Mesenchymal stem cell (in vitro differentiated cells and primary cell): ENCODE data around the gene SEC22A.

Experiments used
- DNase-seq: peaks from one replicate; pipeline ENCODE4 v3.0.0-alpha.2; 2013
- H2AFZ ChIP-seq: one replicate; pipeline ENCODE4 v1.6.1; 2013; ENCODE audit warnings: low read depth, mild to moderate bottlenecking, control low read depth, inconsistent platforms, low read length, moderate library complexity
- H2AK5ac ChIP-seq: 2 replicates; pipeline ENCODE4 v1.6.1; 2013; ENCODE audit warnings: low read length, moderate library complexity, mild to moderate bottlenecking, inconsistent platforms; ENCODE audit not compliant: severe bottlenecking
- H2BK120ac ChIP-seq: one replicate; pipeline ENCODE4 v1.6.1; 2013; ENCODE audit warnings: low read depth, mild to moderate bottlenecking, inconsistent platforms, low read length, moderate library complexity
- H2BK12ac ChIP-seq, 2 experiments: one replicate each; pipeline ENCODE4 v1.6.1; 2013; ENCODE audit warnings: inconsistent platforms in 2 of 2, low read length in 2 of 2, mild to moderate bottlenecking in 2 of 2, moderate library complexity in 2 of 2, control low read depth in 1 of 2
- H2BK15ac ChIP-seq: one replicate; pipeline ENCODE4 v1.6.1; 2013; ENCODE audit warnings: mild to moderate bottlenecking, low read depth, inconsistent platforms; ENCODE audit not compliant: poor library complexity, severe bottlenecking
- H2BK5ac ChIP-seq: 2 replicates; pipeline ENCODE4 v1.6.1; 2013; ENCODE audit warnings: low read depth, mild to moderate bottlenecking, low read length, control low read depth, inconsistent platforms; ENCODE audit not compliant: poor library complexity, severe bottlenecking
- H3K14ac ChIP-seq, 2 experiments: one replicate each; pipeline ENCODE4 v1.6.1; 2013; ENCODE audit warnings: inconsistent platforms in 2 of 2, low read length in 2 of 2, control low read depth in 1 of 2, mild to moderate bottlenecking in 1 of 2, moderate library complexity in 1 of 2
- H3K18ac ChIP-seq, 2 experiments: one replicate each; pipeline ENCODE4 v1.6.1; 2013; ENCODE audit warnings: inconsistent platforms in 2 of 2, low read length in 2 of 2, control low read depth in 1 of 2, low read depth in 1 of 2, mild to moderate bottlenecking in 1 of 2
- H3K23ac ChIP-seq, 2 experiments: one replicate each; pipeline ENCODE4 v1.6.1; 2013; ENCODE audit warnings: inconsistent platforms in 2 of 2, low read length in 2 of 2, mild to moderate bottlenecking in 2 of 2, moderate library complexity in 2 of 2, control low read depth in 1 of 2
- H3K27ac ChIP-seq: 2 replicates; pipeline ENCODE4 v1.5.1; 2013; ENCODE audit warnings: mild to moderate bottlenecking, moderate library complexity, low read length, control low read depth, inconsistent platforms; ENCODE audit not compliant: poor library complexity, severe bottlenecking
- H3K27me3 ChIP-seq, 2 experiments: 2 replicates each; pipeline versions ENCODE4 v1.6.1 to v1.7.0; 2013; ENCODE audit warnings: low read length in 2 of 2, mild to moderate bottlenecking in 2 of 2, moderate library complexity in 2 of 2, control low read depth in 1 of 2, inconsistent platforms in 1 of 2; ENCODE audit not compliant: control insufficient read depth in 1 of 2, insufficient read depth in 1 of 2
- H3K36me3 ChIP-seq, 2 experiments: 2 replicates each; pipeline versions ENCODE4 v1.6.1 to v1.7.0; 2013; ENCODE audit warnings: low read length in 2 of 2, control low read depth in 1 of 2, inconsistent platforms in 1 of 2, low read depth in 1 of 2, mild to moderate bottlenecking in 1 of 2; ENCODE audit not compliant: insufficient read depth in 2 of 2, control insufficient read depth in 1 of 2
- H3K4ac ChIP-seq, 2 experiments: one replicate each; pipeline ENCODE4 v1.6.1; 2013; ENCODE audit warnings: inconsistent platforms in 2 of 2, low read length in 2 of 2, mild to moderate bottlenecking in 2 of 2, moderate library complexity in 2 of 2, control low read depth in 1 of 2, low read depth in 1 of 2
- H3K4me1 ChIP-seq: 2 replicates; pipeline ENCODE4 v1.6.1; 2013; ENCODE audit warnings: low read depth, low read length, control low read depth; ENCODE audit not compliant: control insufficient read depth, insufficient read depth
- H3K4me2 ChIP-seq: 2 replicates; pipeline ENCODE4 v1.6.1; 2013; ENCODE audit warnings: low read length, mild to moderate bottlenecking, inconsistent platforms; ENCODE audit not compliant: poor library complexity, severe bottlenecking
- H3K4me3 ChIP-seq, 2 experiments: 2 replicates each; pipeline versions ENCODE4 v1.5.1 to v1.7.0; 2013; ENCODE audit warnings: low read length in 2 of 2, mild to moderate bottlenecking in 2 of 2, control low read depth in 1 of 2, low read depth in 1 of 2; ENCODE audit not compliant: insufficient read depth in 1 of 2
- H3K79me1 ChIP-seq: replicated peaks from 2 replicates; pipeline ENCODE4 v1.6.1; 2013; ENCODE audit warnings: mild to moderate bottlenecking, control low read depth, low read length, inconsistent platforms; ENCODE audit not compliant: poor library complexity, severe bottlenecking
- H3K9ac ChIP-seq: 2 replicates; pipeline ENCODE4 v1.7.0; 2013; ENCODE audit warnings: mild to moderate bottlenecking, low read length, moderate library complexity
- H3K9me3 ChIP-seq: 2 replicates; pipeline ENCODE4 v1.7.0; 2013; ENCODE audit warnings: mild to moderate bottlenecking, low read length; ENCODE audit not compliant: control insufficient read depth
- H4K8ac ChIP-seq: one replicate; pipeline ENCODE4 v1.6.1; 2013; ENCODE audit warnings: inconsistent platforms, mild to moderate bottlenecking, low read length, moderate library complexity
- H4K91ac ChIP-seq: one replicate; pipeline ENCODE4 v1.6.1; 2013; ENCODE audit warnings: mild to moderate bottlenecking, low read length, inconsistent platforms
- WGBS: methylation state at CpG from one replicate; pipeline ENCODE4 v1.1.7; 2013; ENCODE audit warnings: mixed read lengths; 5-methylcytosine and 5-hydroxymethylcytosine counted together

SEC22A gene

GRCh38 chr3:123290107-123290930 lies 88.6 kb downstream of the SEC22A start:
- Histone ChIP-seq H4K8ac (no peak overlapping the region), H3K9ac (no peak overlapping the region), H2AK5ac (no peak overlapping the region), H3K79me1 (no peaks in the 10 kb centered on the region), H3K27ac (no peak overlapping the region), H2AFZ (no peak overlapping the region), H2BK15ac (no peak overlapping the region), H2BK120ac (no peak overlapping the region), H3K14ac (peak overlapping the region in 1 of 2 experiments; percentile 49), H3K4ac (no peak overlapping the region), H3K4me1 (no peaks in the 10 kb centered on the region), H3K36me3 (no peaks in the 10 kb centered on the region), H3K18ac (no peak overlapping the region), H3K4me2 (no peak overlapping the region), H3K4me3 (no peak overlapping the region), H2BK12ac (no peak overlapping the region), H3K27me3 (peaks cover 39 to 42% of the 10 kb centered on the region in 2 experiments), H4K91ac (no peak overlapping the region), H2BK5ac (no peak overlapping the region), H3K23ac (no peak overlapping the region), H3K9me3 (no peaks in the 10 kb centered on the region)
- 81% methylated on average over 11 of the region's 13 CpGs for WGBS
- DNase-seq: no peak

- DNase-seq: no peak
- Histone ChIP-seq H3K4me2 (no peak overlapping the region), H4K8ac (no peak overlapping the region), H3K36me3 (no peaks in the 10 kb centered on the region), H3K27me3 (peaks cover 45 to 46% of the 10 kb centered on the region in 2 experiments), H3K4me3 (no peak overlapping the region), H3K14ac (no peak overlapping the region), H3K79me1 (no peaks in the 10 kb centered on the region), H3K18ac (no peak overlapping the region), H3K27ac (no peak overlapping the region), H3K4me1 (no peaks in the 10 kb centered on the region), H3K9me3 (no peaks in the 10 kb centered on the region), H2BK5ac (no peak overlapping the region), H4K91ac (no peak overlapping the region), H2BK15ac (no peak overlapping the region), H3K9ac (no peak overlapping the region), H2BK120ac (no peak overlapping the region), H2AK5ac (no peak overlapping the region), H2AFZ (no peak overlapping the region), H3K23ac (no peak overlapping the region), H2BK12ac (no peak overlapping the region), H3K4ac (no peak overlapping the region)
- WGBS: 95% methylated on average over 23 of the region's 23 CpGs
Measured at GRCh38 chr3:123290962-123291361, 89.2 kb downstream of the SEC22A start.

- Histone ChIP-seq H3K36me3 (no peaks in the 10 kb centered on the region), H3K18ac (no peak overlapping the region), H4K91ac (no peak overlapping the region), H3K4me1 (no peaks in the 10 kb centered on the region), H3K9me3 (no peaks in the 10 kb centered on the region), H2AK5ac (no peak overlapping the region), H2AFZ (no peak overlapping the region), H4K8ac (no peak overlapping the region), H3K4ac (no peak overlapping the region), H2BK5ac (no peak overlapping the region), H2BK15ac (no peak overlapping the region), H3K4me3 (no peak overlapping the region), H3K4me2 (no peak overlapping the region), H3K23ac (no peak overlapping the region), H3K14ac (no peak overlapping the region), H2BK12ac (no peak overlapping the region), H3K79me1 (no peaks in the 10 kb centered on the region), H3K9ac (no peak overlapping the region), H3K27me3 (peaks cover 47 to 50% of the 10 kb centered on the region in 2 experiments), H3K27ac (no peak overlapping the region), H2BK120ac (no peak overlapping the region)
- DNase-seq: no peak
- 69% methylated on average over 7 of the region's 7 CpGs for WGBS
Measured at GRCh38 chr3:123291404-123291803, 89.7 kb downstream of the SEC22A start.

- Histone ChIP-seq H2AK5ac (no peak overlapping the region), H2AFZ (no peak overlapping the region), H3K36me3 (no peaks in the 10 kb centered on the region), H3K27ac (no peak overlapping the region), H4K91ac (no peak overlapping the region), H2BK5ac (no peak overlapping the region), H3K23ac (no peak overlapping the region), H3K79me1 (no peaks in the 10 kb centered on the region), H3K4me3 (no peak overlapping the region), H3K4me1 (no peaks in the 10 kb centered on the region), H3K18ac (no peak overlapping the region), H2BK120ac (no peak overlapping the region), H2BK15ac (no peak overlapping the region), H3K14ac (no peak overlapping the region), H3K27me3 (peaks cover 46 to 50% of the 10 kb centered on the region in 2 experiments), H3K4ac (no peak overlapping the region), H4K8ac (no peak overlapping the region), H2BK12ac (no peak overlapping the region), H3K9ac (no peak overlapping the region), H3K9me3 (no peaks in the 10 kb centered on the region), H3K4me2 (no peak overlapping the region)
- 73% methylated on average over 14 of the region's 15 CpGs for WGBS
- DNase-seq: no peak
Measured at GRCh38 chr3:123292321-123293310, 90.9 kb downstream of the SEC22A start.
